ENCODE data around the gene MAS1L.

The MAS1L gene

DNA sequence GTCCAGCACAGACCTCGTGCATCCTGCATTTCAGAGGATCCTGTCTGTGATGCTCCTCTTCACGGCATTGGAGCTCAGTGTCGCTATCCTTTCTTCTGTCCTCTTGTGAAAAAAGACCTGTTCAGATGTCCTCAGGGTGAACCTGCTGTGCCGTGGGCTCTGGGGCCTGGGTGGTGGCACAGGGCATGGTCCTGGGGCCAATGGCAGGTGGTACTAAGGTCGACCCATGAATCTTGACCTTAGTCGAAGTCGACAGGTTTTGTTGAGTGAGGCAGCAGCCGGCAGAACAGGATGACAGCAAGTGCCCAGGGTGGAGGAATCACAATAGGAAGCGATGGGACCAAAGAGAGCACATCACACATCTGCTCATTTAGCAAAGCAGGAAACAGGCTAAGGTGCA lies 22.0 kb upstream of the MAS1L start:
- DNase-seq: no peak

- DNase-seq: no peak
These were observed 21.5 kb upstream of the MAS1L start for GRCh38 chr6:29509239-29509638.

GRCh38 chr6:29507319-29507718 lies 19.6 kb upstream of the MAS1L start:
- no peak for DNase-seq

DNA sequence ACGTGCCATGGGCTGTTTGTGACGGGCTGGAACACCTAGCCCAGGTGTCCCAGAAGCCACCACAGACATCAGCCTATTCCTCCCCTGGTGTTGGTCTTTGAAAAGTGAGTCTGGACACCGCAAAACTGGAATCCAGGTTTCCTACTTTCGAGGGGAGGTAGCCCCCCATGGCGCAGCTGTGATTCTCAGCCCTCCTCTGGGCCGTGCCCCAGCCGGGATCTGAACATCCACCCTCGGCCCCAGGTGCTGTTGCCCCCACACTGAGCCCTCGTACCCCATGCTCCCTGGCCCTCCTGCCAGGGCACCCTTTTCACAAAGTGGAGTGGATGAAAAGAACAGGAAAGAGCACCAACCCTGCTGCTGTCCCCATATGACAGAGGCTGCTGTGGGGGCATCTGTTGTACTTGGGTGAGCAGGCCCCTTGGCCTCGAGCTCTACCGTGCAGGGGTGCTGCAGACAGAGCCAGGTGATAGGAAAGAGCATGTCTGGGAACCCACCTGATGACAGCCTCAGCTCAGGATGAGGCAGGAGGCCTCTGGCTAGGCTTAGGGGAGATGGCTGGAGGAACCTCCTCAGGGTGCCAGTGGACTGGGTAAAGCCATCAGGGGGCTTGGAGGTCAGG lies 18.8 kb upstream of the MAS1L start:
- no peak for DNase-seq

DNA sequence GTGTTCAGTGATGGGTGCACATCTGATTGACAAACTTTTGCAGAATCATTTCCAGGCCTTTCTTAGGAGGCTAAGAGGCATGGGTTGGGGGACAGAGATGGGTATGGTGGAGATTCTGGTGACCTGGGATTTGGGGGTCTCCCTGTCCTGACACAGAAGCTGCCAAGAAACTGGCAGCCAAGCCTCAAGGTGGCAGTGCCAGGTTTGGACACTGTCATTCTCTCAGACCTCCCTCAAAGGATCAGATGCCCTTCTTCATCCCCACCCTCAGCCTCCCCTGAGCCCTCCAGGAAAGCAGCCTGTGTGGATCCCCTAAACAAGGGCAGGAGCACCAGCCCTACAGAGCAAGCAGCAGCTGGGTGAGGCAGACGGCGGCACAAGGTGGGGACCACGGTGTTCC lies 18.1 kb upstream of the MAS1L start:
- DNase-seq: no peak

DNA sequence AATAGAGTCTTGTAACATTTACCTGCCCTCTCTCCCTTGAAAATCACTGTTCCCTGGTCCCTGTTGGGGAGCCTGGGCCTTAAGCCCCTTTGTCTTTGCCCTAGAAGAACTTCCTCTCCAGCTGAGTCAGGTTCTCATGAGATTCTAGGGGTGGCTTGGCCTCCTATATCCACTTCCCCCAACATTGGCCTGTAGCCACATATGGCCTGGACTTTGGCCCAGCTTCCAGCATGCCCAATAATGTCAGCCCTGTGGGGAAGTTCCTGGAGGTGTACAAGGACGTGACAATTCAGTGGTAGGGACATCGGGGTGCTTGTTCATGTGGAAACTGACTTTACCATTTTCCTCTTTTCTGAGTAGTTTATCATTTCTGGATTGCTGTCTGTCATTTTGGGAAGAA lies 17.2 kb upstream of the MAS1L start:
- DNase-seq: no peak

DNA sequence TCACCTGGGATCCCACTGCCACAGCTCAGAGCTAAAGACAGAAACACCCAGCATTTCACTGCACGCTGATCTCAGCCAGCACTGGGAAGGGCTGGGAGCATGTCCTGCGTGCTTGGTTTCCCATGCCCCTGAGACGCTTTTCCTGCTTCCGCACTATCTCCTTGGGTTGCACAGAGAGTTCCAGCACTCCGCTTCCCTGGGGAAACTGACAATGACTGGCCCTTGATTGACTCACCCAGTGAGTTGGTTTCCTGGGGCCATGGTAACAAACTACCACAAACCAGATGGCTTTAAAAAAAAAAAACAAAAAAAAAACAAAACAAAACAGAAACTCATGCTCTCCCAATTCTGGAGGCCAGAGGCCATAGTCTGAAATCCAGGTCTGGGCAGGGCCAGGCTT lies 14.8 kb upstream of the MAS1L start:
- no peak for DNase-seq

DNA sequence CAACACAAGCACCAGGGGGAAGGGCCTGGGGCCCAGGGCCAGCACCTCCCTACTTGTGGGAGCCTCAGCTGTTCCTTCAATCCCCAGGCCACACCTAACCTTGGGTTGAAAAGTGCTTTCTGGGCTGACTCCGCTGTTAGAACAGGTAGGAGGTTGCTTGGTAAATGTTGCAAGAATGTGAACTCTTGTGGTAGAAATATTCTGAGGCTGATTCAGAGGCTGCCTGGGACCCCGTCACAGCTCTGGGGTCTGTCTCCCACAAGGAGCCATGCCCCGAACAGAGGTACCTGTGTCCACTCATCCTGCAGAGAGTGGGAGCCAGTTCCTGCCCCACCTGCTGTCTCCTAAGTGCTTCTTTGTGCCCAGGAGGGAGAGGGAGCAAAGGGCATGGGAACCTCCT lies 14.4 kb upstream of the MAS1L start:
- DNase-seq: no peak

- DNase-seq: no peak
These were observed 13.3 kb upstream of the MAS1L start for GRCh38 chr6:29501106-29501505.

GRCh38 chr6:29500594-29500993 lies 12.8 kb upstream of the MAS1L start:
- DNase-seq: no peak

DNA sequence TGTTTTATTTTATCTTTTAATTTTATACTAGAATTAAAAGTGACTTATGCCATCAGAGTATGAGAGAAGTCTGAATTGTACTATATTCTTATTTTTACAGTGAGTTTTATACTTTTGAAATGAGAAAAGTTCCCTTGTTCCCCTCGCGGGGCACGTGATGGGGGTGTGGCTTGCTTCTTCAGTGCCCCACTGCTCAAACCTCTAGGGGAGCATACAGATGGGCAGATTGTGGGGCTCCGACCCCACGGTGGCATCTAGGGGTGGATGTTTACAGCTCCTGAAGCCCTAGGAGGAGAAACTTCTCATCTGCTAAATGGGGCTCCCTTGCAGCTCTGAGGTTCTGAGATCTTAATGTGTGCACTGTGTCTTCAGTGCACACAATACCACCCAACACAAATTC lies 11.9 kb upstream of the MAS1L start:
- no peak for DNase-seq

- no peak for DNase-seq
These were observed 9.2 kb upstream of the MAS1L start for GRCh38 chr6:29496961-29497360.

- DNase-seq: no peak
These were observed 7.8 kb upstream of the MAS1L start for GRCh38 chr6:29495571-29495970.

- no peak for DNase-seq
These were observed 6.4 kb upstream of the MAS1L start for GRCh38 chr6:29494131-29494530.

DNA sequence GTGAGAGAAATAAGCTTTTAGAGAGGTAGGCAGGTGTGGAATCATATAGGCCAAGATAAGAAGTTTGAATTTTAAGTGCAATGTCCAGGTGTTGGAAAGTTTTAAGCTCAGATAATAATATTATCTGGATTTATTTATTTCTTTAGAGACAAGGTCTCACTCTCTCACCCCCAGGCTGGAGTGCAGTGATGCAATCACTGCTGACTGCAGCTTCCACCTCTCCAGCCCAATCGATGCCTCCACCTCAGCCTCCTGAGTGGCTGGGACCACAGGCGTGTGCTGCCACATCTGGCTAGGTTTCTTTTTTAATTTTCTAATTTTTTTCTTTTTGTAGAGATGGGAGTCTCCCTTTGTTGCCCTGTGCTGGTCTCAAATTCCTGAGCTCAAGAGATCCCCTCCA lies 5.5 kb upstream of the MAS1L start:
- DNase-seq: no peak

DNA sequence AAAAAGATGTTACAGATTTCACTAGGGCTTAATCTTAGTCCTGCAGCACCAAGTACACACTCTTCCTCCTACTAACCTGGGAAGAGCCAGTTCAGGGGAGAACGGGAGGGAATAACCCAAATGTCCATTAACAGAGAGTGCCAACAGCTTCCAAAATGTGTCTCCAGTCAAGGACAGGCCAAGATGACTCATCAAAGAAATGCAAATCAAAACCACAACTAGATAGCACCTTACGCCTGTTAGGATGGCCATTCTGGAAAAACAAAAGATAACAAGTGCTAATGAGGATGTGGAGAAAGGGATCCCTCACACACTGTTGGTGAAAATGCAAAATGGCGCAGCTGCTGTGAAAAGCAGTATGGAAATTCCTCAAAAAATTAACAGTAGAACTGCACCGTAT lies 3.8 kb upstream of the MAS1L start:
- no peak for DNase-seq

DNA sequence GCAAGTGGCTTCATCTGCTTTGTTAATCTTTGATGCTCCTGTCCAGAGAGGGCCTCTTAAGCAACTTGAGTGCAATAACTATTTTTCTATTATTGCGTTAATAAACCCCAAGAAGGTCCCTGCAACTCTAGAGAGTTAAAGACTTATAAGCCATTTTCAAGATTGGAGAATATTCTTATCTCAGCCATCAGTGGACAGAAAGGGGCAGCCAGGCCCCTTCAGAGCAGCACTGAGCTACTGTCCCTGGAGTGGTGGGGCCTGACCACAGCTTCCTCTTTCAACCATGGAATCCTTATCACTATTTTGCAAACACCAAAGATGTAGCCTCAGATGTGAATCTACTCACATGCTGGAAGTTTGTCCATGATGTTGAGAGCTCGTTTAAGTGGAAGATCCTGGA lies 2.8 kb upstream of the MAS1L start:
- peak; percentile 67 for DNase-seq

DNA sequence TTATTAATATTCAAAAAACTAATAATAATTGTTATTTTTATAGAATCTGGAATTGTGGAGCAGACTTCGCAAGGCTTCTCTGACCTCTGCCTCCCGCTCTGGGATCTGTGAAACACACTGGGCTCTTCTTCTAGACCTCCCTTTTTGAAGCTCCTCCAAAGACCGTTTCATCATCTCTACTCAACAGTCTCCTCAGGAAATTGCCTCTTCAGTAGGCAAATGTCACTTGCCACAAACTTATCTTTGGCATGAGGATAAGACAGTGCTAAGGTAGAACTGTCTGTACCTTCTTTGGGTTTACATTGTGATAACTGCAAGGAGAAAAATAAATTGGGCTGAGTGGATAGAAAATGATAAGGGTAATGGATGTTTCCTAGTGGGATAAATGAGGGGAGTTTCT lies 2.3 kb upstream of the MAS1L start:
- DNase-seq: no peak

DNA sequence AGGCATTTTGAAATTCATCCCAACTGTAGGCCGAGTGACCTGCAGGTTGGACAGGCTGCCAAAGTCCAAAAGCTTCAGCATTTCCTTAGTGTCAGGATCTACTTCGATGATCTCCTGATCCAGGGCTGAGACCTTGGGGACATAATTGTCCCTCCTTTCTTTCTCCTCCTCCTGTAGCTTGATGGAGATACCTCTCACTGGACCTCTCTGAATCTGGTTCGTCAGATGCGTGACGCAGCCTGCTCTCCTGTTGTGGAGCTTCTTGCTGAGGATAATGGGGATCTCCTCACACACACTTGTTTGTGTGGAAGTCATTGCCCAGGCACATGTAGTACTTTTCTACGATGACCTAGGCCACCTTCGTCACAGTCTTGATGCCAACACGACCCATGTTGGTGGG lies 1.5 kb upstream of the MAS1L start:
- no peak for DNase-seq

DNA sequence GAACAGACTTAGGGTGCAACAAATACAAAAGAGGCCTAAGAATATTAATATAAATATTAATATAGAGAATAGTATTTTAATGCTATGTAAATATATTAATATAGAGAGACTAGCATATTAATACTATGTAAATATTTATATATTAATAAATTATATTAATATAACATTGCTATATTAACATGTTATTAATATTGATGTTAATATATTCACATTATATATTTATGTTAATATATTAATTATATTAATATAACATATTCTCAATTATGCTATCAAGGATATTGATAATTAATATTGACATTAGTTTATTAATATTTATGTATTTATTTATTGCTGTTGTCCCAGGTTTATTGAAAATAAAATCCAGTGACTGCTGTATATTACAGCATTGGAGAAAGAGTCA lies 1.1 kb upstream of the MAS1L start:
- no peak for DNase-seq

- no peak for DNase-seq
These were observed 625 bp downstream of the MAS1L start for GRCh38 chr6:29487131-29487530.

GRCh38 chr6:29486577-29486976 lies 1.2 kb downstream of the MAS1L start:
- no peak for DNase-seq

GRCh38 chr6:29483735-29484134 lies 4.0 kb downstream of the MAS1L start:
- DNase-seq: no peak

DNA sequence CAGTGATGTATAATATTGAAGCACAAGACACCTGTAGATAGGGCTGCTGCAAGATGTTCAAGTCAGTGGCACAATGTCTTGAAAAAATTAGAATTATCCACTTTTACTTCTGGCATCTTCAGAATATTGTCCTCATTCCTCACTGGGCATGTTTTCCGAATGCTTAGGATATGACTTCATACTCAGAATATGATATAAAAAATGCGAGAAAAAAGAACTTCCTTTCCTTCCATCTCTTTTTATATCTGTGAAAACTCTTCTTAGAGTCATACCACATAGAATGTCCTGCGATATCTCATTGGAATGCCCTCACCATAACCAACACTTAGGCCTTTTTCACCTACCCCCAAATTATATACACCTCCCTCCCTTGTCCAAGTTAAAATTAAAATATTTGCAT lies 4.6 kb downstream of the MAS1L start:
- no peak for DNase-seq

- no peak for DNase-seq
These were observed 8.2 kb downstream of the MAS1L start for GRCh38 chr6:29479560-29479959.

GRCh38 chr6:29478740-29479139 lies 9.0 kb downstream of the MAS1L start:
- DNase-seq: no peak

Measured in MV-4-11 (cell line).